GM18517 (cell line): ENCODE measurements around the gene FANCC.

Experiments used
- ATAC-seq: cut with Tn5 transposase; IDR thresholded peaks from one replicate; pipeline ENCODE4 v1.9.1; 2021; ENCODE audit warnings: mild to moderate bottlenecking, moderate library complexity; ENCODE audit not compliant: unreplicated experiment

Gene FANCC, protein sequence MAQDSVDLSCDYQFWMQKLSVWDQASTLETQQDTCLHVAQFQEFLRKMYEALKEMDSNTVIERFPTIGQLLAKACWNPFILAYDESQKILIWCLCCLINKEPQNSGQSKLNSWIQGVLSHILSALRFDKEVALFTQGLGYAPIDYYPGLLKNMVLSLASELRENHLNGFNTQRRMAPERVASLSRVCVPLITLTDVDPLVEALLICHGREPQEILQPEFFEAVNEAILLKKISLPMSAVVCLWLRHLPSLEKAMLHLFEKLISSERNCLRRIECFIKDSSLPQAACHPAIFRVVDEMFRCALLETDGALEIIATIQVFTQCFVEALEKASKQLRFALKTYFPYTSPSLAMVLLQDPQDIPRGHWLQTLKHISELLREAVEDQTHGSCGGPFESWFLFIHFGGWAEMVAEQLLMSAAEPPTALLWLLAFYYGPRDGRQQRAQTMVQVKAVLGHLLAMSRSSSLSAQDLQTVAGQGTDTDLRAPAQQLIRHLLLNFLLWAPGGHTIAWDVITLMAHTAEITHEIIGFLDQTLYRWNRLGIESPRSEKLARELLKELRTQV

DNA sequence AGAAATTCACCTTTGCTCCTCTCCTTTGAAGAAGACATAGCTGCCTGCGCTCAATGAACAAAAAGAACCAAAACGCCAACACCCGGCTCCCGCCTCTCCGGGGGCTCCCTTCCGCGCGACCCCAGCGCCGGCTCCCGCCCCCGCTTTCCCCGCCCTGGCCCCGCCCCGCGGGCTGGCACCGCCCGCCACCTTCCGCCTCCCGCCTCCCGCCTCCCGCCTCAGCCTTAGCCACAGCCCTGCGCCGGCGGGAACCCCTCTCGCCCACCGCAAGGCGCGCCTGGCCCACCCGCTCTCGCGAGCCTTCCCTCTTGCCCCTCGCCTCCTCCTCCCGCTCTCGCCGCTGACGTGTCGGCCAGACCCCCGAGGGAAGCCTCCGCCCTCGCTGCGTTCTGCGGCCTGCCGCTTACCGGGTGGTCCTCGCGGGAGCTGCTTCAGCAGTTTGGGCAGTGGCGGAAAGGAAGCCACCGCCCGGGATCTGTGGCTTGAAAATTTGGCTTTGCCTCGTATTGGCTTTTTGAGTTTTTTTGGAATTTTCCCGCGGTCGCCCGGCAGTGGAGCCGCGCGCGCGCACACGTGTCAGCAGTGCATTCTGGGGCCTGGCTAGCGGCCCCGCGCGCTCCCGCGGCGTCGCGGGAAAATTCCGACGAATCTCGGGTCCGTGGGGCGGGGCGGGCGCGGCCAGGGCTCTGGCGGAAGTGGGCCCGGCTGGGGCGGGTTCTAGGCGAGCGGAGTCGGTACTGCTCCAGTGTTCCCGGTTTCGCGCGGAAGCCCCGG is at the start of gene FANCC:
Gene FANCC, minus strand, starts transcription at position 591 of the 774 bp plus-strand sequence. CDS start 68,418 bp downstream, outside the sequence.
- peak; percentile 56 for ATAC-seq

DNA sequence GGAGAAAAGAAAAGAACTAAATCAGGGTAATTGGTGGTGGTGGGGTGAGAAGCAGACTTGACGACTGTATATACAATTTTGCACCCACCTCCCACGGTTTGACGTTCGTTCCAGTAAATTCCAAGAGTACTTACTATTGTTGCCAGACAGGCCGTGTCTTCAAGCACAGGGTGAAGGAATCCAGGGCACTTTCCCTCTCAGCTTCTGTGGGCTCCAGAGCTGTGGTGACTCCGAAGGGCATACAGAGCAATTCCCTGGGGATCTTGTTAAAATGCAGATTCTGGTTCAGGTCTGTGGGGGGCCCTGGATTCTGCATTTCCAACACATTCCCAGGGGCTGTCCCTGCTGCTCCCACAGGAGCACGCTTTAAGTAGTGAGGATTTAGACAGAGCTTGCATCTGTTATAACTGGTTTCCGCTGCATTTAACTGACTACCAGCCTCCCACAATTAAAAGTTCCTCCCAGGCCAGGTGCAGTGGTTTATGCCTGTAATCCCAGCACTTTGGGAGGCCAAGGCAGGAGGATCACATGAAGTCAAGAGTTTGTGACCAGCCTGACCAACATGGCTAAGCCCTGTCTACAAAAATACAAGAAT is 49.3 kb upstream of the FANCC start:
- no peak for ATAC-seq

DNA sequence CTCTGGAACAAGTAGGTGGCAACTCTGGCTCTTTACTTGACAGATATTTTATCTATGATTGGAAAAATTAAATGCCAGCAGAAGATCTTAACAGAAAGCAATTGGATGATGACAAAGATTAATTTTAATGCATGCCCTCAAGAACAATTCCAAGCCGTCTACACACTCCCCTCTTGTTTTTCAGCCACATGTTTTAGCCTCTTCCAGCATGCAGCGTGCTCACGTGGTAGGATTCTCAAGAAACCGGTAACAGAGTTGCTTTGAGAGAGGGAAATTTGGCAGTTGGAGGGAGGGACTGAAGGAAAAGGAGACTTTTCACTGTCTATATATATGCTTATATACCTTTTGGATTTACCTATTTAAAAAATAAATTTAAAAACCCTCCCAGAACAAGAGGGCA is 48.3 kb upstream of the FANCC start:
- ATAC-seq, result no peak

DNA sequence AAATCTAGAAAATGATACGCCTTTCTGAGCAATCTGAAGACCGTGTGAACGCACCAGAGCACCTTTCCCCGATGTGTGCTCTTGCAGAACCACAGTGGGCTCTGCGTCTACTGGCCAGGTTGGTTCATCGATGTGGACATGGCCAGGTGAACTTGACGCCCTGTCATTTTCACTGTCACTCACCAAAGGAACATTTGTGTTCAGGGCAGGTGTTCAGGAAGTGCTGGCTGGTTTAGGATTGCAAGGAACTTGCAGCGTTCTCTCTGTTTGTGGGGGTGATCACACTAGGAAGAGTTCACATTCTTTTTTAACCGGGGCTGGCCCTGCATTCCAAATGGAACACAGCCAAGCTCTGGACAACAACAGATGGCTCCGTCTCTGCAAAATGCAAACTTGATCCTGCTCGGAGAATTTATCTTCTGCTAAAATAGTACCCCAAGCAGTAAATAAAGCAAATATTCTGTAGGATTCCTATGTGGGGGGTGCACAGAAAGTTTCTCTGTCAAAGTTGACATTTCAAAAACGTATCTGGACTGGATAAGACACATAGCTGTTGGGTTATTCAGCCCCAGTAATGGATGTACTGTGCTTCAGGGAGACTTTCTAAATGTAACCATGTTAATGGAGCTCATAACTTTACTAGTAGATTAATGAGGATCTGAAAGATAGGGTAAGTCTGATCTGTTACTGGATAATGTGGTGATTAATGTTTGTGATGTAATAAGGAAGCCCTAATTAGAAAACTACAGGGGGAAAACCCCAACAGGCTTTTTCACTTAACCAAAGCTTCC is 45.7 kb upstream of the FANCC start:
- ATAC-seq, result no peak

DNA sequence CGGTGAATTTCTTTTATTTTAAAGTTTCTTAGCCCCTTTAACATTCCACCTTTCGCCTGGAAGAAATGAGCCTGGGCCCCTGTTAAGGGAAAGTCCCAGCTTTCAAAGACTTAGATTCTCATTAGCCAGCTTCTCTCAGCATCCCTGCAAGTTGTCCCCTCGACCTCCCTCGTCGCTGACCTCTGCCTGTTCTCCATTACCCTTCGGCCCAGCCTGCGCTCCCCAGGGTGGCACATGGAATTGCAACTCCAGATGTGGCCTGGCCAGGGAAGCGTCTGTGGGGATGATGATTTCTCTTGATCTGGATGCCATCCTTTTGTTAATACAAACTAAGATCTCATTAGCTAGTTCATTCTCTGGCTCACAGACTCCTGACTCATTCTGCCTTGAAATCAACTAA is 43.4 kb upstream of the FANCC start:
- no peak for ATAC-seq

DNA sequence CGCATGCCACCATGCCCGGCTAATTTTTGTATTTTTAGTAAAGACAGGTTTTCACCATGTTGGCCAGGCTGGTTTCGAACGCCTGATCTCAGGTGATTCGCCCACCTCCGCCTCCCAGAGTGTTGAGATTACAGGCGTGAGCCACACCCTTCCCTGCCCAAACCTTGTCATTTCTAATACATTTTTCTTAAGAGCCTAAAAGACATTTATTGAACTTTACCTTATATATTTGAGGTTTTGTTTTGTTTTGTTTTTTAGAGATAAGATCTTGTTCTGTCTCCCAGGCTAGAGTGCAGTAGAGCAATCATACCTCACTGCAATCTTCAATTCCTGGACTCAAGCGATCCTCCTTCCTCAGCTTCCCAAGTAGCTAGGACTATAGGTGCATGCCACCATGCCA is 39.8 kb upstream of the FANCC start:
- ATAC-seq, result no peak

DNA sequence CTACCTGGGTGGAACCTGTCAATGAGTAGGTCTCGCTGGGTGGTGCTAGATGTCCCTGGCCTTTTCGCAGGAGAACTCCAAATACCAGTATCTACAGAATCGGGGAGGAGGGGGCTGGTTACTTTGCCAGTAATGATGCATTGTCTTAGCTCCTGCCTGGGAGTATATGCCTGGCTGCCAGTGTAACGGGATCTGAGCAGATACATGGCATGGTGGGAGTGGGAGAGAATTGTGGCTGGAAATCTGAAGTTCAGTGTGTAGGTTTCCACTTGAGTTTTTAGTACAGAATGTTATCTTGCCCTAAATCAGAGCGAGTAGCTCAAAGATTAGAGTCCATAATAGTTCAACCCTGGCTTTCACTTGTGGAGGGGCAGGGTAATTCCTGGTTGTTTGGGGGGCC is 38.0 kb upstream of the FANCC start:
- ATAC-seq, result no peak

DNA sequence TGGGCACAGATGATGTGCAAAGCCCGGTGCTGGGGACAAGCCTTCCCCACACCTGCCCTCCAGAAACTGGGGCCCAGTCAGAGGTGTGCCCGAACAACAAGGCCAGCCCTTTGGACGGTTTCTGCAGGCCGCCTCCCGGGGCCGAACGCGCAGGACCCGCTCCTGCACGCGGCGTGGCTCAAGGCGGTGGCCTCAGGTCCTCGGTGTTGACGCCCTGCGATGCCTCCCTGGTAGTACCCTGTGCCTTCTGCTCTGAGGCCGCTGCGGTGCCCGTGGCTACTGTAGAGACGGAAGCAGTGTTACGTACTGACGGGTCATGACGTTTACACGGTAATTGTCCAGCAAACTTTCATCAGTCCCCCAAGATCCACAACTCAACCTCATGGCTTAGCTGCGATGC is 33.5 kb upstream of the FANCC start:
- no peak for ATAC-seq

DNA sequence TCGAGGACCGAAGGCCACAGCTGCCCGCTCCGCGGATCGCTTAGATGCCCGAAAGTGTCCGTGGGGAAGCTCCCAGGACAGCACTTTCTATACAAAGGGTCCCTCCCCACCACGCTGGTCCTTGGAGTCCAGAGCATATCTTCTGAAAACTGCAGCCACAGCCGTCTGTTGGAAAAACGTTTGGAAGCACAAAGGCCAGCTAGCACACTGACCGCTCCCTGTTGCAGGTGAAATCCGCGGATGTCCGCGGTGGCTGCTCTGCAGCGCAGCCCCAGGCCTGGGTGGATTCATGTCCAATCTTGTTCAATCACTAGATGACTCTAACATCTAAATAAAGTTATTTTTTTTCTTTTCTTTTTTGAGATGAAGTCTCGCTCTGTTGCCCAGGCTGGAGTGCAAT is 32.8 kb upstream of the FANCC start:
- ATAC-seq, result no peak

DNA sequence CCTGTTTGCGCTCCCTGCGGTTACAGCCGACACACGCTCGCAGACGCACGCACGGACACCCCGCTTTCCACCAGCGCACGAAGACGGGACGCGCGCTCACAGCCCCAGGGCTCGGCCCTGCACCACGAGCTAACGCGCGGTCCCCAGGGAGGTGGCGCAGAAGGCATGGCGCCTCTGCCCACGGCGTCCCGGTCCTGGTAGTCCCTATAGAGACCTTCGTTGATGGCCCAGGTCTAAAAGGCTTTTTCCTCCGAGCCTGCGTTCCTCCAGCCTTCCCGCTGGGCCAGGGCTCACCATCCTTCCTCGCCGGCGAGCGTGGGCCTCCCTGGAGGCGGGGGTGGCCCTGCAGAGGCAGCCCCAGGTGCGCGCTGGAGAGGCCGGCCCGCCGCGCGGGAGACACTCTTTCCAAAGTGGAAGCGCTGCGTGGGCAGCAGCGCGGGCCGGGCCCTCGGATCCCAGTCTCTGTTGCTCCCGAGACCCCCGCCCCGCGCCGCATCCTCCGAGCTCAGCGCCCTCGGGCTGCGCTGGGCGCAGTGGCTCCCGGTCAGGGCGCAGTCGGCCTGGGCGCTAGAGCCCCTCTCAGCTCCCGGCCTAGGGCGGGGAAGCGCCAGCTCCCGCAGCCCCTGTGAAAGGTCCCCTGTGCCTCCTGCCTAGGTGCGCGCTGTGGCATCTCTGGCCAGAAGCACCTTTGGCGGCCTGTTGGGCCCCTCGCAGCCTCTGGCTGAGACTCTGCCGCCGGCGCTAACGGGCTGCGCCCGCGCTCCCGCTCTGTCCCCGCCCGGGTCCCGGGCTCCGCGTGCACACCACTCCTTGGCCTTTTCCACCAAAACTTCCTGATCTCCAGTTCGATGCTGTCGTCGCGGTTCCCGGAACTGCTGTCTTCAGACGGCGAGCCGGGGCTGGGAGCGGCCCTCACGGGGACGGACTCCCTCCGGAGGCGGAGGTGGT is 31.9 kb upstream of the FANCC start:
- ATAC-seq, result no peak

DNA sequence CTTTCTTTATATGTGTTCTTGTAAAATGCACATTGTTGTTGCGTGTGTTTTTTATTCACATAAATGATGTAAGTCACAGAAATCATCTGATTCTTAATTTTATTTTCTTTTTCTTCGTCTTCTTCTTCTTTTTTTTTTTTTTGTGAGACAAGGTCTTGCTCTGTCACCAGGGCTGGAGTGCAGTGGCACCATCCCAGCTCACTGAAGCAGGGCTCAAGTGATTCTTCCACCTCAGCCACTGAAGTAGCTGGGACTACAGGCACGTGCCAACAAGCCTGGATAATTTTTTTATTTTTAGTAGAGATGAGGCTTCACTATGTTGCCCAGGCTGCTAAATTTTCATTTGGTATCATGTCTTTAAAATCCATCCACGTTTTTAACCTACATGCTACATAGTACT is 28.5 kb upstream of the FANCC start:
- ATAC-seq, result no peak

DNA sequence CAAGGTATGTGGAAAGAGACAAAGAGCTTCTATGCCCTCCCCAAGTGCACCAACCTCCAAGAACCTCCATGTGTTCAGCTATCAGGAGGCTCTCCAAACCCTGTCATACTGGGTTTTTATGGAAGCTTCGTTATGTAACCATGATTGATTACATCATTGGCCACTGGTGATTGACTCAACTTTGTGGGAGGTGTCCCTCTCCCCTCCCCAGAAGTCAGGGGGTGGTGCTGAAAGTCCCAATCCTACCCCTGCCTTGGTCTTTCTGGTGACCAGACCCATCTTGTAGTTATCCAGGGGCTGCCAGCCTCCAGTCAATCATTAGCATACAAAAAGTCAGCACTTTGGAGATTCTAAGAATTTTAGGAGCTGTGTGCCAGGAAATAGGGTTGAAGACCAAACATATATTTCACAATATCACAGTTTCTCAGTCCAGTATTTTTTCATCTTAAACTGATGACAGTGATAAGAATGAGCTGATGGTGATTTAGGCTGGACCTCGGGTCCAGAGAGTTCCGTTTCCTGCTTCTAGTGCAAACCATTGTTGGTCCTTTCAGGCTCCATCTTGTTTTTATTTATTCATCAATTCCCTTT is 27.3 kb upstream of the FANCC start:
- no peak for ATAC-seq

DNA sequence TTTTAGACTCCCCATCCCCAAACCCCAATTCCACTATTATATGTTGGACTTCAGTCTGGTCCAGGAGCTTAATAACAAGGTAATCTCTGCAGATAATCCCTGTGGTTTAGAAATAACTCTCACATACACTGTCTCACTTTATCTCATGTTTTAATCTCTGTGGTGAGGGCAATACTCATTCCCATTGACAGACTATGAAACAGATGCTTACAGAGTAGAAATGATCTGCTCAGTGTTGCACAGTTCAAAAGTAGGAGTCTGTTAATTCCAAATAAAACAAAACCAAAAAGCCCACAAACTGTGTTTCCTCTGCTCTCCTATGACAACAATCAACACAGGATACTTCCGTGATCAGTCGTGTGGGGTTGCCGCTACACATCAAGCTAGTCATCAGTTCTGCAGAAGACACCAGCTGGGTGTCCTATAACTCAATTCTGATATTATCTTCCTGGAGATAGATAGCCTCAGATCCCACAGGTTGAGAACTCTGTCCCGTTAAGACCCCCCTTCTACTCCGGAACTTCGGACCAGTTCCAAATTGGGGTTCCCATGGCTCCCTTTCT is 26.3 kb upstream of the FANCC start:
- ATAC-seq, result no peak

DNA sequence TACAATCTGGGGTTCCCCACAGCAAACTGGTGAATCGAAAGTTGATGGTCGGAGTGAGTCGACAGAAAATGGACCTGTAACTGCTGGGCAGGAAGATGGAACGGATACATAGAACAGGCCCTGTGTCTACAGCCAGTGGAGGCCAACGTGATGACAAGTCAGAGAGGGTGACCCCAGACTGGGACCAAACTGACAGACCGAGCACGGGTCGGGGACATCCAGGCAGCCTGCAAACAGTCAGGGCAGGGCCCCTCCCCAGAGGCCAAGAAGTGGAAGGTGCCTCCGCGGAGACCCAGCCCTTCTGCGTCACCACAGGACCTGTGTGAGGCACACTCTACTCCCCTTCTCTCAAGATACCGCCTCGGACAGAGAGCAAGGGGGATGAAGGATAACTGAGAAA is 25.1 kb upstream of the FANCC start:
- ATAC-seq, result no peak

DNA sequence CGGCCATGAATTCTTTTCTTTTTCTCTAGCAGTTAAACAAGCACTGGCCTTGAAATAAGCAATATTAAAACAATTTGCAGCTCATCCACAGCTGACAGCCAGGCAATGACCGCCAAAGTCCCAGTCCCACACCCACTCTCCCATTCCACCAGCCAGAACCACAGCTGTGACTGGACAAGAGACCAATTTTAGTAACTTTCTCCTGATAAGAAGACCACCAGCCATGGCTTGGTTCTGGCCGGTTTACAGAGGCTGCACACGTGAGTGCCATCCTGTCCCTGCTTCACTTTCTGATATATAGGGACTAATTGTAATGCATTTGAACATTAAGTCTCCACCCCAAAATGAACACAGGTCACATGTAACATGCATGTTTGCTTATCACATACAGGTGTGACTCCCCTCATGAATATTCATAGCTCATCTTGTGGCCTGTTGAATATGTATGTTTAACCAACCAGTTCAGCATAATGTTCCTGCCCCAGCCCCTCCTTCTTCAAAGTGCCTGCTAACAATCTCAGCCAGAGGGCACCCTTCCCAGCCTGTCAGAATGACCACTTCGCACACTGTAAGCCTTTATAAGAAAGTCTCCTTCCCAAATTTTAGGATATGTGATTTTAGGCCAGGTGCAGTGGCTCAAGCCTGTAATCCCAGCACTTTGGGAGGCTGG is 23.9 kb upstream of the FANCC start:
- ATAC-seq, result no peak

DNA sequence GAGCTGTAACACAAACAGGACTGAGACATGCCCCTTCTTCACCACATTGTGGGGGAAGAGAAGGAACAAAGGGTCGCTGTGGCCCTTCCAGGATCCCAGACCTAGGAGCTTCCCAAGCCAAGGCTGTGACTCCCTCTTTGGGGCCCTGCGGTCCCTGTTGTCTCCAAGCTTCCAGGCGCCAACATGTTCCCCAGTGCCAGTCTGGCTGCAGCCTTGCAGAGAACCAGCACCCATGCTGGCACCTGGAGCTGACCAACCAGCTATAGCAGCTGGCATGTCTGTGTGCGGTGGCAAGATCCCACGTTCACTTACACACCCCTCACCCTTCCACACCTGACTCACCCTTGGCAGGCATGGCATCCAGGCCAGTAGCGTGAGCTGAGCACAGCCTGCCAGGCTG is 20.7 kb upstream of the FANCC start:
- no peak for ATAC-seq

DNA sequence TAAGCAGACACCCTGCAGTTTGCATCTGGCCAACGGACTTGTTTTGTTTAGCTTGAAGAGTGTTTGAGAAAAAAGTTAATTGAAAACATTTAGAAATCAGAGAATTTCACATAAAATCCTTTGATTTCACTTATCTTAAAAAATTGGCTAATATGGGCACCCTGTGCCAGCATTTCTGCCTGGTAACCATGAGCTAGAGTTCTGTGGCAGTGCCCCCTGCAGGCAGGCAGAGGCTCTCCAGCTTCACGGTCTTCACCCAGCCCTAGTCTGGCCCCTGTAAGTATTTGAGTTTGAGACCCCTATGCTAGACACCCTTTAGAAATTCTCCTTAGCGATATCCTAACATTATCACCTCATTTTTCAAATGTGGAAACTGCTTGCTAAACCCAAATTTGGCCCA is 18.8 kb upstream of the FANCC start:
- no peak for ATAC-seq

DNA sequence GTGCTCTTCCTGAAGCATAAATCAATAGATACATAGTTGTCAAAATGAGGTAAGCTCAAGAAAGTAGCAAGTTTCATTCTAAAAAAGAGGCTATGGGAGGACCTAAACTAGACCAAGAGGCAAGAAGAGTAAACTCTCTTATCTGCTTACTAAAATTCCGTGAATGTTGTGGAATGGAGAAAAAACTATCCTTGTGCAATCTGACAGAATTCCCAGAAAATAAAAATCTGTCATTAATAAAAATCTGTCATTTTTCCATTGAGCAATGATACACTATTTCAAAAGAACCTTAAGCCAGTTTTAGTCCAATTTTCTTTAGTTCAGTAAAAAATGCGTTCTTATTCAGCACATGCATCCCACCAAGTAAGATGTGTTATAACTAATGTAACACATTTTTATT is 15.9 kb upstream of the FANCC start:
- ATAC-seq, result no peak
